ENCODE results near the gene FKBP11.
"Not testable (repeated sequence)": the region's sequence is repeated elsewhere in the genome, so short reads cannot be mapped to it uniquely, and the experiment has no call there.

FKBP11 gene

DNA sequence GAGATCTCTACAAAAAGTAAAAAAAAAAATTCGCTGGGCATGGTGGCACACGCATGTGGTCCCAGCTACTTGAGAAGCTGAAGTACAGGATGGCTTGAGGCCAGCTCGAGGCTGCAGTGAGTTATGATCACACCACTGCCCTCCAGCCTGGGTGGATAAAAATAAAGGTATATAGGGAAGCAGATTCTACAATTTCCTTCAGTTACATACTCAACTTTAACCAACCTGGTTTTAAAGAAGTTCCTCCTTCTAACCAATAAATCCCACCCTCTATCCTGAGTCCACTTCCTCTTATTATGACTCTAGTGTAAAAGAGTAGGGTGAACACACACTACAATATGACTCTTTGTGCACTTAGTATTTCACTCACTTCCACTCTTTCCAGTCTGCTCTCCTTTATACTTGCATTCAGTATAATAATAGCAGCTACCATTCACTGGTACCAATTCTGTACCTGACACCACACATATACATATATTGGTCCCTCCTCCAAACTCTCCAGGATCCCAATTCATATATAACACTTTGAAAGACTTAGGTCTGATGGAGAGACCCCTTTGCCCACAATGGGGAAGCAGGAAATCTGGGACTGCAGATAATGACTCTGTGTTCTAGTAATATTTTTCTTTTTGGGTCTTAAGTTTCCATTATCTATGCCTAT lies 29.7 kb upstream of the FKBP11 start:
- no peak for DNase-seq

DNA sequence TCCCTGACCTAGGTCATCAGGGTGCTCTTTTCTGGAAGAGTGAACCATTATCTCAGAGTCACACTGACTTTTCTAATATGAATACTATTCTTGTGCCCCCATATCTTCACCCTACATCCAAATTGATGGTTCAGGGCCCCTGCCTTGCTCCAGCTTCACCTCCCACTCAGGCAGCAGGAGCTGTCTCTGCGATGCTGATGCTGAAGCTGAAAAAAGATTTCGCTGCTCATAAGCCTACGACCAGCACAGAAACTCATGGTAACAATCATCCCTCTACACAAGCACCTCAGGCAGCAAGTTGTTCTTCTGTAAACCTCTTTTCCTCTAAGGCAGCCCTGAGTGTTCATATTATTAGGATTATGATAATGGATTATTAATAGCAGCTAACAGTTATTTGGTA lies 28.8 kb upstream of the FKBP11 start:
- no peak for DNase-seq

DNA sequence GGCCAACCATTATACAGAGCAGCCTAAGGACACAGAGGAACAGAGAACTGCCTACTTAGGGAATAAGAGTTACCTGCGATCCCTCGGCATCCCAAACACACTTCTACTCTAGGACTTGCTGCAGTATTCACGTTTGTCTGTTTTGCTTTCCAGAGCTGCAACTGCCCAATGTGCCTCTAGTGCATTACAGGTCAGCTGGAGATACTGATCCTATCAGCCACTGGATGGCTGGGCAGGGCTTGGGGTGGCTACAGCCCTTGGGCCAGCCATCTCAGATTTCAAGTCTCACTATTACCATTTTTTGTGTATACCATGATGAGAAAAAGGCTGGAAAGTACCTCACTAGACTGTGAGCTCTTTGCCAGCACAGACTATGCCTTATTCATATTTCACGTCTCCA lies 27.4 kb upstream of the FKBP11 start:
- DNase-seq, result no peak

DNA sequence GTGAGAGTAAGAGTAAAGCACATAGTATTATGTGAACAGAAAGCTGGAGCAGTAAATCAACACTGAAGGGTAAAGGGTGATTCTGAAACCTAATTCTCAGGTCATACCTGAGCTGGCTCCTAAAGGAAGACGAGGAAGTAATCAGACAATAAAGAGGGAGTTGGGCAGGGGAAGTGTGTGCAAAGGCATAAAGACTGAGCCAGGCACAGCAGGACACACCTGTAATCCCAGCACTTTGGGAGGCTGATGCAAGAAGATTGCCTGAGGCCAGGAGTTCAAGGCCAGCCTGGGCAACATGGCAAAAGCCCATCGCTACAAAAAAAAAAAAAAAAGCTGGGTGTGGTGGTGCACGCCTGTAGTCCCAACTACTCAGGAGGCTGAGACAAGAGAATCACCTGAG lies 22.4 kb upstream of the FKBP11 start:
- no peak for DNase-seq

DNA sequence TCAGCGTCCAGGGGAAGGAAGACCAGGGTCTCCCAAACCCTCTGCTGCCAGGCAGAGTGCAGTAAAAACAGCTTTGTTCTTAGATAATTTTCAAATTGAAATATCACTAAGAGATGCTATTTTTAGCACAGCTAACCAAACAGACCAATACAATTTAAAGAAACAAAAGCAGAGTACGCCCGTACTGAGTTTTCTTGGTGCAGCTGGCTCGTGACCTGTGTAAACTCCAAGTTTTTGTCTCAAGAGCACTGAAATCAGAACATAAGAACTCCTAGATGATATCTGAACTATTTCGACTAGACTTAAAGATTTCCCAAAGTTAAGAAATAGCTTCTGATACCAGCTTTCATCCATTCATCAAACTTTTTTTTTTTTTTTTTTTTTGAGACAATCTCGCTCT lies 21.7 kb upstream of the FKBP11 start:
- DNase-seq, result no peak

DNA sequence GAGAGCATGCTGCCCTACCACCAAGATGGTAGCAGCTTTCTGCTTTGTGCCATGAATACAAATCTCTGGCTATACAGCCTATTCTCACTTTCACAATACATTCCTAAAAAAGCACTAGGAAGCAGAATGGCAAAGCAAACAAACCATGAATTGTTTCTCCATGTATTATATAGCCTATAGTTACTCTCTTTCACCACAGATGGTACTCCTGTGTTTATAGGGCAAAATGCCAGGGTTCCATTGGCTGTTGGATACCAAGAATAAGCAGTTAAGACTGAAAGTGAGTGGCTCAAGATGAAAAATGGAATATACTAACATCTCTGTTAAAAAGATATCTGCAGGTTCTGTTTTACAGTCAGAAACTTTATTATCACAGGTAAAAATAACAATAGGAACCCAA lies 20.9 kb upstream of the FKBP11 start:
- peak; percentile 8 for DNase-seq

DNA sequence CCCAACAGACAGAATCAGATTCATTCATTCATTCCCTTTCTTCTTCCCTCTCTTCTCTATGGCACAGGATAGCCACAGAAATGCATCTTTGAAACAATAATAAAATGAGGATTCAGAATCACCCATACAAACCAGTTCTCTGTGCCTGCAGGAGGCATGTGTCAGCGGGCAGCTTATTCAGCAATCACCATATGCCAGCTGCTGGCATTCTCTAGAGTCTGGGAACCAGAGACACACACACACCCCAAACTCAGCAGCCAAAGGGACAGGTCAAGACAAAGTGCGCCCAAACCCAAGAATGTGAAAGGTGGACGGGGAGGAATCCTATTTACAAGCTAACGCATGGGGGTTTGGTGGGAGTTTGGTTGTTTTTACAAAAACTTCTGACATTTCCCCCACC lies 17.9 kb upstream of the FKBP11 start:
- DNase-seq, result no peak

DNA sequence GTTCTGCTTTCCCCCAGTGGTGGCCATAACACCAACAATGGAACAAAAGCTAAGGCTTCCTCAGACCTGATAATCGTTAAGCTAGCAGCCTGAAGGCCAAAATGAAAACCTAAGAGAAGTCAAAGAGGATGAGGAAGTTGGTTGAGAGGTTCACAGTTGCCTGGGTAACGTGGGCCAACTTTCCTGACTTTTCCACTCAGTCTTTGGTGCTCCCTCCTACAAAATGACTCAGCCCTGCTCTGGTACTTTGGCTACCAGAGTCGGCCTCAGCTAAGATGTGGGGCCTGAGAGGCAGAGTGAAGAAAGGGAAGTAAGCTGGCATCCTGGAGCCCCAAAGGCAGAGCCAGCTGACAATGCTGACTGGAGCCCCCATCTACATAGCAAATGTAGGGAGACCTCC lies 14.9 kb upstream of the FKBP11 start:
- DNase-seq, result no peak

DNA sequence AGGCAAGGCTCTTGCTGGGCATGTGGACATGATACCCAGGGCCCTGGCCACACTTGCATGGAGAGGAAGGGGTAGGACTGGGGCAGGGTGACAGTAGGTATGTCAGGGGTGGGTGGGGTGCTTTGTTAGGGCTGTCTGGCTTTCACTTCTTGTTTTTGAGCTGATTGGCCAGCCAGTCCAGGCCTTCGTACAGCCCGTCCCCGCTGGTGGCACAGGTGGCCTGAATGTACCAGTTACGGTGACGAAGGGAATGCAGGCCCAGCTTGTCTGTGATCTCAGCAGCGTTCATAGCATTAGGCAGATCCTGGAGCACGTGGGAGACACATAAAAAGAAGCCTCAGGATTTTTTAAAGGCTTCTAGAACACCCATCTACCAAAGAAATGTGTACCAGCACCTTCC lies 13.5 kb upstream of the FKBP11 start:
- DNase-seq, result no peak

DNA sequence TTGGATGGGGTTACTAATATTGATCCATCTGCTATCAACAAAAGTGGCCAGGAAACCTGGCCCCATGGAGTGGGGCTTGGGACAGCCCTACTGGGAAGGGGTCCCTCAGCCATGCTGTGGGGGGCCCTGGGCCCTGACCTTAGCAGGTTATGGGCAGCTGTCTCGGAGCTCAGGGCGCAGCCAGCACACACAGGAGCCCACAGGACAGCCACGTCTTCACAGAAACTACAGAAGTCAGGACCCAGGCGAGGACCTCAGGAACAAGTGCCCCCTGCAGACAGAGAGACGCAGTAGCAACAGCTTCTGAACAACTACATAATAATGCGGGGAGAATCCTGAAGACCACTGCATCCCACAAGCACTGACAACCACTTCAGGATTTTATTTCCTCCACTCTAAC lies 11.9 kb upstream of the FKBP11 start:
- no peak for DNase-seq

DNA sequence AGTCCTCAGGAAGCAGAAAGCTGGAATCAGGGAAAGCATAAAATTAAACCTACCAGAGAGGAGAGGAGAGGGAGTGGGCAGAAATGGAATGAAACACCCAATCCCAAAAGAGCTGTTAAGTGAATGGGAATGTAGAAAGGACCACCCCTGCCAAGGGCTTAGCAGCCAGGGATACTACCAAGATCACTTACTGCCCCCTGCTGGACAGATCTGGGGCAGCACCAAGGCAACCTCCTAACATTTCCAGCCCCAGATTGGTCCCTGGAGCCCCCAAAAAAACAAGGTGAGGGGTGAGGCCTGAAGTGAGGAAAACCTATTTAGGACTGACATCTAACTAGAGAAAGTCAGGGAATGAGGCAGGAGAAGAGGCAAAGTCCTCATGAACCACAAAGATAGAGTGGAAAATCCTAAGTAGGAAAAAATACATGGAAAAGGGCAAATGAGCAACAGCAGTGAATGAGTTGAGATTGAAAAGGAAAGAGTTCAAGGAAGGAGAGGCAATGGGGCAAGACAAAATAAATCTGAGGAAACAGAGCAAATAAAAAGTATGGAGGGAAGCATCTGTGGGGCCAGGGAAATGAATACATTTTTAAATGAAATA lies 11.2 kb upstream of the FKBP11 start:
- DNase-seq, result peak; percentile 7

DNA sequence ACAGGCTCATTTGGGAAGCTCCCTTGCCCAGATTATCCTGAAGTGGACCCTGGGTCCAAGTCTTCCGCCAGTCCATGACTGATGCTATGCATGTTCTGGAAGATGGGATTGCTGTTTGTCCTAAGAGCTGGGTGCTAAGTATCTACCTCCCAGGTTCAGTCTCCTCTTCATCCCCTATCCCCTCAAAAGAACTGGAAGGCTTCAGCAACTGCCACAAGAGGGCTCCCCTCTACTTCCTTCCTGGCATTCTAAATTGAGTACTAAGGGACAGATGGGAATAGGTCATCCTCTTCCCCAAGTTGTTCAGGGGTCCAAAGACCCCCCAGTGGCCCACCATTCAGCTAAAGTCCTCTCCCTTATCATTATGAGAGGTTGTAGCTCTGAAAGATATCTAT lies 9.0 kb upstream of the FKBP11 start:
- DNase-seq, result no peak

DNA sequence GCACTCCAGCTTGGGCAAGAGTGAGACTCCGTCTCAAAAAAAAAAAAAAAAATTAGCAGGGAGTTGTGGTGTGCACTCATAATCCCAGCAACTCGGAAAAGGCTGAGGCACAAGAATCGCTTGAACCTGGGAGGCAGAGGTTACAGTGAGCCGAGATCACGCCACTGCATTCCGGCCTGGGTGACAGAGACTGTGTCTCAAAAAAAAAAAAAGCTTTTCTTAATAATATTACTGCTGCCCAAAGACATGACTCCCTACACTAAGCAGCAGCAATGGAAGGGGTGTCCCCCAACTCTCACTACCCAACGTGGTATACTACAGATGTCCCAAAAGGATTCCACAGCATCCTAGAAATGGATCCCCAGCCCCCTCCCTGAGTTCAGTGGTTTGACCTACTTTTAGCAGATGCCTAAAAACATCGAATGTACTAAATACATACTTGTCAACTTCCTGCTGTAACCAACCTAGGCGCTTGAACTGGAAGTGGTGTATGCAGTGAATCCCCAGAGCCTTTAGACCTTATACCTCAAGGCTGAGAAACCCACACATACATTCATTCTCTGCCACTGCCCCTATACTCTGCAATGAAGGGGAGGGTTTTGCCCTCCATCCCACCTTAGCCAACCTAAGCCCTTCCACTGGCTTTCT lies 8.5 kb upstream of the FKBP11 start:
- DNase-seq, result no peak

DNA sequence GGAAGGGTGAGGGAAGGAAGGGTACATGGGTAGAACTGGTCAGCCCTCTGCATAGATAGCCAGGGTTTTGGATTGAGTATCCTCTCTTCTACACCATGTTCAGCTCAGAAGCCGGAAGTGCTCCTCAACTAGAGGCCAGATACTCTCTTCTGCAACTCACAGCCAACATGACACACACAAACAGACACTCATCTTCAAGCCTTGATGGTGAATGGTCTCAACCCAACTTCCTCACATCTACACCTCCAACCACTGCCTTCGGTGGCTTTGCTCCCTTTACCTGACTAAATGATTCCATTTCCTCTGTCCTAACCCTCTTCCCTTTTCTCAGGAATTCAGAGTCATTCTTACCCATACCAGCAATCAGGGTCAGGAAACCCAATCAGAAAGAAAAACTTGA lies 7.6 kb upstream of the FKBP11 start:
- DNase-seq, result no peak

DNA sequence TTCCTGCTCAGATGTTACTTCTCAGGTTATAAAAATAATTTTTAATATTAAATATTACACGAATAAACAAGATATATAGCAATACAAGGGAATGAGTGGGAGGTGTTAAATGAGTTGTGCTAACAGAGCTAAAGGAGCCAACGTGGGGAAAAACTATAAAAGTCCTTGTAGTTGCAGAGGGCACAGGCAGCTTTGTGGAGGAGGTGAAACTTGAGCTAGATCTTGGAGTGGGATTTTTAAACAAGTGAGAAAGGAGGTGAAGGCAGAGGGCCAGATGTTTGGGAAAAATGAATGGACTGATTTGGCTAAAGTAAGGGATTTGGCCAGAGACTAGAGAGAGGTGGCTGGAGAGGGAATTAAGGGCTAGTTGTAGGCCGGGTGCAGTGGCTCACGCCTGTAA lies 5.2 kb upstream of the FKBP11 start:
- no peak for DNase-seq

DNA sequence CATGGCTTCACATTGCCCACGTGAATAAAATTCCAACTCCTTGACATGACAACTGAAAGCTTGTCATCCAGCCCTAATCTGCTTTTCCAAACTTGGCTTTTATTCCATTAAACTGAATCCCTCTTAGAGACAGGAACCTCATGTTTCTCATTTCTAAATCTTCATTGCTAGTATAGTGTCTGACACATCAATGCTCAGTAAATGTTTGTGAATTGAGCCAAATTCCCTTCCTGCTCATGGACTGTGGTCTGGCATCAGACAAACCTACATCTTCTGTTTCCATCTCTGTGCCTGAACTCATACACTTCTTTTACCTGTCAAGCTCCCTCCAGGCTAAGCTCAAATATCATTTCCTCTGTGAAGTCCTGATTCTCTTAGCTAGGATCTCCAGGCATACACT lies 4.3 kb upstream of the FKBP11 start:
- no peak for DNase-seq

DNA sequence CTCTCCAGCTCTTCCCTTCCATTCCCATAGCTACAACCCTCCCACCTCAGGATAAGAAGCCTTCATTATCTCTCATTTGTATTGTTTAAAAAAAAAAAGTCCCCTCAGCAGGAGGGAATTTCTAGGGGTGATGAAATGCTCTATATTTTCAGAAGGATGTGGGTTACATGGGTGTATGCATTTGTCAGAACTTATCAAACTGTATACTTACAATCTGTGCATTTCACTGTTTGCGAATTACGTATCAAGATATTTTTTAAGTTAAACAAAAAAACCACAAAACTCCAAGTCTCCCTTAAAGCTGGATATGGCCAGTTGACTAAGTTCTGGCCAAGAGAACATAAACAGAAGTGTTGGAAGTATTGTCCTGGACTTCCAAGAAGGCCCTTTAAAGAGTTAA lies 2.0 kb upstream of the FKBP11 start:
- DNase-seq, result no peak

DNA sequence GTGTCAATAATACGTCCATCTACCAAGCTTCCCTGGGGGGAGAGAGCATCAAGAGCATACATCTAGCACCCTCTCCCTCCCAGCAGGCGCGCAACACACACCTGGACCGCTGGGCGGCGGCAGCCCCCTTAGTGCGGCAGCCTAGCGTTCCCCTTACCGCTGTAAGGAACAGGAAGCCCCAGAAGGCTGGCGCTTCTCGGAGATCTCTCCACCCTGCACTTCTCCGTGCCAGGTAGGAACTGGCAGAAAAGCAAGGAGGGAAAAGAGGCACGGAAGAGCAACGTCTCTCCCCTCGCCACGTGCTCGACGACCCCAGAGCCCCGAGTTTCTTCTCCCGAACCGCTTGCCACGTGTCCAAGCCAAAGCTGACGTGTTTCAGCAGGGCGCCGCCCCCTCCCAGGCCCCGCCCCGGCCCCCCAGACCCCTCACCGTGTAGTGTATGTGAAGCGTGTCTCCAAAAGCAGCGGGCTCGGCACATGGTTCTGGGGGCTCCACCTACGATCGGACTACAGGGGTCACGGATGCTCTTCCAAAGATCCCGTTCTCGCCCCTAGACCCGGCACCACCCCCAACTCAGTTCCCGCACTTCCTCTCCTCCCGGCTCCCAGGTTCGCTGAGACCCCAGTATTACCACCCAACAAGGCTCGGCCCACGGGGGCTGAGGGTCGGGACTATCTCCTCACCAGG lies 532 bp downstream of the FKBP11 start:
- no peak for DNase-seq

DNA sequence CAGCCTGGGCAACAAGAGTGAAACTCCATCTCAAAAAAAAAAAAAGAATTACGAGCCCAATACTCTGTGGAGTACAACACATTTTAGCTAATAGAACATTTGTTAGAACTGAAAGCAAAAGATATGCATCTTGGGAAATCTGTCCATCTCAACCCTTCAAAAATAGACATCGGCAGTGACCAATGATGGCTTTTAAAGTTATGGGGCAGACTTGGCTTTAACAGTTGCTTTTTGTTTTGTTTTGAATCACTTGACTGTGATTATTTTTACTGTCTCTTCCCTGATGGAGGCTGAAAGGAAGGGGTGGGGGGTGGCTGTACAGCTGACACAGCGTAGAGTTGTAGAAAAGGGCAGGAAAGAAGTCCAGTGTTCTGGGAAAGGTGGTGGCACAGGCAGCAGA lies 2.2 kb downstream of the FKBP11 start:
- DNase-seq, result no peak

DNA sequence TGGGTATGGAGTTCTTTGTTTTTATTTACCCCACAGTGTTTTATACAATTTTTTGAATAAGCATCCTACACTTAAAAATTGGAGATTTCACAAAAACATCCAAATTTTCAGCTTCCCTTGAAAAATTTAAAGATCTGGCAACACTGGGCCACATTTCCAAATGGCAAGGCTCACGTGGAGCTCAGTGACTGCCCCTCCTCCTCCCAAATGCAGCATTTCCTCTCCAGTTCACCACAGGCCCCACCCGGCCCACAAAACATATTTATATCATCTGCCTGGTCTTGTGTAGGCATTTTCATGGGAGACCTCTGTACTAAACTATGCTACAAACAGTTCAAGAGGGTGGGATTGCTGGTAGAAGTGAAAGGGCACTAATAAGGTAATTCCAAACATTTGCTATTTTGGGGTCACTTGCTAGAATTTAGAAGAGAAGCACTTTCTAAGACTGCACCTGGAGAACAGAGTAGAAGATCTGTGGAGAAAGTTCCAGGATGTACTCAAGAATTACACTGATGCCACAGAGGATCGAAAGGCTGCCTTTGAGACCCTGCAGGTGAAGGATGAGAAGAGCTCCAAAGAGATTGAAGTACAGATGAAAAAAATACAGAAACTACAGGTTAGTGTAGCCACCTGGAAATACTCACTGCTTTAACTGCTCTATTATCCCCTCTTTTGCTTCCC lies 7.3 kb downstream of the FKBP11 start:
- DNase-seq, result no peak

DNA sequence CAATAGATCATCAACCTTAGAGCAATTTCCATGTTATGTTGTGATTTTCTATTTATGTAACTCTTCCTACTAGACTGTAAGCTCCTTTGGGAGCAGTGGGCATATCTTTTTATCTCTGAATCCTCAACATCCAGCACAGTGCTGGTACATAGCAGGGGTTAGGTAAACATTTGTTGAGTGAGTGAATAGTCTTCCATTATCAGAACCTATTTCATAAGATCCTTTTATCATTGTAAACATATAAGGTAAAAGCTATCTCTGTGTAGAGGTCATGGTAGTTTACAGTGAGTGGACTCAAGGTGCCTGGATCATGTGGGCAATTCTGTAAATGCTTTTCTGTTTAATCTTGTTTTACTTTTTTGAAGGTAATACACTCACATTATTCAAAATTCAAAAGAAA lies 15.1 kb downstream of the FKBP11 start:
- no peak for DNase-seq

DNA sequence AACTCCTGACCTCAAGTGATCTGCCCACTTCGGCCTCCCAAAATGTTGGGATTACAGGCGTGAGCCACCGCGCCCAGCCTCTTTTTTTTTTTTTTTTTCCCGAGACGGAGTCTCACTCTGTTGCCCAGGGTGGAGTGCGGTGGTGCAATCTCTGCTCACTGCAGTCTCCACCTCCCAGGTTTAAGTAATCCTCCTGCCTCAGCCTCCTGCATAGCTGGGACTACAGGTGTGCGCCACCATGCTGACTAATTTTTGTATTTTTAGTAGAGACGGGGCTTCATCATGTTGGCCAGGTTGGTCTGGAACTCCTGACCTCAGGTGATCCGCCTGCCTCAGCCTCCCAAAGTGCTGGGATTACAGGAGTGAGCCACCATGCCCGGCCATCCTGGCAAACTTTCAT lies 15.6 kb downstream of the FKBP11 start:
- DNase-seq, result not testable (repeated sequence)

DNA sequence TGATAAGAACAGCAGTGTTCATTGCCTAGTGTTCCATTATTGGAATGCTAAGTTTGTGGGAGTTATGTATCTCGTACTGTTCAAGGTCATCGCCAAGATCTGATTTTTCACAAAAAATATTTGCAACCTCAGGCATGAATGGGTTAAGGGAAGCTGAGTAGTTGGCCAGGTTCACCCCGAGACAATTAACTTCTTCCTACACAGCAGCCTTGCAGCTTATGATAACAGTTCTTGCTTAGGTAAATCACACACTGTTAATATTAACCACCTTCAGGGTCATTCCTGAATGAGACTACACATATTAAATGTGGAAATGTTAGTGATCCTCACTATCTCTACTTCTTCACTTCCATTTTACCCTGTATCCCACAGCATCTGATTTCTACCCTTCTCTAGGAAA lies 18.0 kb downstream of the FKBP11 start:
- no peak for DNase-seq

DNA sequence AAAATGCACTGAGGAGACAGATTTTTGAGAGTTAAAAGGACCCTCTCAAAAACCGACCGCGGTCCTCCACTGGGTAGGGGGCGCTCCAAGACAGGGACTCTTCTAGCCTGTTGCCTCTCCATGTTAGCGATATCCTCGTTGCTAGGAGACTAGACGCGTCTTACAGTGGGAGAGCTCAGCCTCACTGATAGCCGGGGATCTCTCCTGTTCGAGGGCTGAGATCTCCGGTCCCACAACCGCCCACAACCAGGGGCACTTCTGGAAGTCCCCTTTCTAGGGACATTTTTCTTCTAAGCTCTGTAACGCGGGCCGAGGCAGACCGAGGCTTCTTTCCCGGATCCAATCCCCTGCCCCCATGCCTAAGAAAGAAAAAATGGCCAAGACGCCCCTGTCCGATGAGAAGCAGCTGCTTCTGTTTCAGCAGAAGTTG lies 21.3 kb downstream of the FKBP11 start:
- DNase-seq, result no peak
